Ovary (tissue), 3 donors: ENCODE results near the gene MSANTD4.

ENCODE experiments used
- CTCF ChIP-seq, 3 donors: fragments of 450-650 bp in 2 of 3; fragments of 200-600 bp in 1 of 3; IDR thresholded peaks; one replicate each; pipeline versions ENCODE4 v1.5.1 to v1.8.0; 2016 to 2022; ENCODE audit warnings: antibody characterized with exemption in 3 of 3, mild to moderate bottlenecking in 1 of 3
- EP300 ChIP-seq: sonication (generic); formaldehyde crosslinking; IDR thresholded peaks from one replicate; pipeline ENCODE4 v1.6.1; 2017; ENCODE audit warnings: antibody characterized with exemption
- donor health status: DM: no; HTN: no; CAD: no.

GRCh38 chr11:106032861-106033260, 10.8 kb upstream of the MSANTD4 start:
- TF ChIP-seq CTCF (IDR thresholded peaks at IDR 0.05) (no peak), EP300 (no peak)
